ENCODE data around the gene NCAPG2.

GRCh38 chr7:158685693-158686092 lies 18.9 kb downstream of the NCAPG2 start:
- TF ChIP-seq POLR2A (IDR thresholded peaks at IDR 0.05): no peak
- TF ChIP-seq CTCF (IDR thresholded peaks at IDR 0.05): no peak

All from body of pancreas (tissue), 4 donors.